Measurements from ENCODE around the gene DIP2C. TPM values are rescaled to one million over a fixed set of nuclear protein-coding genes. Genes with fewer than 3 reads are reported as not detected.
A peak's percentile ranks its signal among the peaks of the same experiment; 100 is the strongest.
"Not testable (repeated sequence)": the region's sequence is repeated elsewhere in the genome, so short reads cannot be mapped to it uniquely, and the experiment has no call there.

DIP2C gene
- total RNA-seq, 2 donors from 2014 or later: 21.6 to 30.5 TPM

GRCh38 chr10:476455-476780 lies 213.1 kb downstream of the DIP2C start:
- intact Hi-C loops (cut with DNase I): no loop called here
- DNase-seq (no peak), ATAC-seq (no peak)

- DNase-seq (no peak), ATAC-seq (no peak)
- intact Hi-C loops (cut with DNase I): no loop called here
Measured at GRCh38 chr10:475709-476454, 213.6 kb downstream of the DIP2C start.

- intact Hi-C loops (cut with DNase I): no loop called here
- DNase-seq (no peak), ATAC-seq (no peak)
Measured at GRCh38 chr10:474946-475345, 214.5 kb downstream of the DIP2C start.

- no peak for ATAC-seq
- no peak for DNase-seq
- intact Hi-C loops (cut with DNase I): no loop called here
Measured at GRCh38 chr10:474406-474805, 215.1 kb downstream of the DIP2C start.

GRCh38 chr10:472241-472910 lies 217.1 kb downstream of the DIP2C start:
- DNase-seq (no peak), ATAC-seq (no peak)
- intact Hi-C loops (cut with DNase I): no loop called here

- intact Hi-C loops (cut with DNase I): no loop called here
- DNase-seq (no peak), ATAC-seq (no peak)
Measured at GRCh38 chr10:470339-471003, 219.0 kb downstream of the DIP2C start.

GRCh38 chr10:469947-470338 lies 219.5 kb downstream of the DIP2C start:
- no peak for DNase-seq
- intact Hi-C loops (cut with DNase I): no loop called here
- no peak for ATAC-seq

GRCh38 chr10:459743-460142 lies 229.7 kb downstream of the DIP2C start:
- intact Hi-C loops (cut with DNase I): no loop called here
- ATAC-seq (no peak), DNase-seq (no peak)

- peak; percentile 60 for DNase-seq
- intact Hi-C loops (cut with DNase I): no loop called here
- ATAC-seq: peak in 1 of 2 donors; percentile 39
Measured at GRCh38 chr10:458421-458851, 231.0 kb downstream of the DIP2C start.

- DNase-seq (no peak), ATAC-seq (no peak)
- intact Hi-C loops (cut with DNase I): no loop called here
Measured at GRCh38 chr10:456486-456885, 233.0 kb downstream of the DIP2C start.

GRCh38 chr10:454860-455259 lies 234.6 kb downstream of the DIP2C start:
- peak; percentile 71 to 90 for ATAC-seq
- intact Hi-C loops (cut with DNase I): no loop called here
- DNase-seq: peak; percentile 37

- DNase-seq: no peak
- intact Hi-C loops (cut with DNase I): no loop called here
- ATAC-seq: no peak
Measured at GRCh38 chr10:453647-454046, 235.8 kb downstream of the DIP2C start.

- peak in 1 of 2 donors; percentile 10 for ATAC-seq
- intact Hi-C loops (cut with DNase I): no loop called here
- no peak for DNase-seq
Measured at GRCh38 chr10:452512-453426, 236.7 kb downstream of the DIP2C start.

GRCh38 chr10:451856-452255 lies 237.6 kb downstream of the DIP2C start:
- no peak for DNase-seq
- intact Hi-C loops (cut with DNase I): no loop called here

GRCh38 chr10:451021-451471 lies 238.4 kb downstream of the DIP2C start:
- DNase-seq (no peak), ATAC-seq (peak; percentile 52 to 72)
- intact Hi-C loops (cut with DNase I): no loop called here

More at GRCh38 chr10:451856-452255, 237.6 kb downstream of the DIP2C start:
- ATAC-seq: no peak

- ATAC-seq (no peak), DNase-seq (no peak)
- intact Hi-C loops (cut with DNase I): no loop called here
Measured at GRCh38 chr10:450463-450862, 239.0 kb downstream of the DIP2C start.

GRCh38 chr10:449331-449730 lies 240.1 kb downstream of the DIP2C start:
- intact Hi-C loops (cut with DNase I); DNase-seq; ATAC-seq: not testable (repeated sequence)

- intact Hi-C loops (cut with DNase I): no loop called here
- no peak for DNase-seq
- ATAC-seq: no peak
Measured at GRCh38 chr10:443459-443858, 246.0 kb downstream of the DIP2C start.

GRCh38 chr10:442209-442608 lies 247.3 kb downstream of the DIP2C start:
- no peak for DNase-seq
- ATAC-seq: no peak
- intact Hi-C loops (cut with DNase I): no loop called here
